NOMO-1 treated with dmso at 0.1 percent for 144 hours (cell line): ENCODE data around the gene CA5A.
"Not testable (repeated sequence)": the region's sequence is repeated elsewhere in the genome, so short reads cannot be mapped to it uniquely, and the experiment has no call there.

Source experiments
- DNase-seq: peaks from one replicate; lab custom pipeline; 2025; ENCODE audit not compliant: unreplicated experiment; lab: John Stamatoyannopoulos, UW

The CA5A gene

GRCh38 chr16:87936375-87937230 lies at the start of gene CA5A:
TSS of gene CA5A (minus strand) at chr16:87936529. CDS start at chr16:87936450, 79 bp downstream.
- DNase-seq: no peak

GRCh38 chr16:87985493-87985892 lies 49.2 kb upstream of the CA5A start:
- not testable (repeated sequence) for DNase-seq

- DNase-seq: no peak
These were observed 48.4 kb upstream of the CA5A start for GRCh38 chr16:87984632-87985267.

GRCh38 chr16:87984180-87984579 lies 47.9 kb upstream of the CA5A start:
- DNase-seq: not testable (repeated sequence)

GRCh38 chr16:87983737-87984097 lies 47.4 kb upstream of the CA5A start:
- not testable (repeated sequence) for DNase-seq

GRCh38 chr16:87983072-87983736 lies 46.9 kb upstream of the CA5A start:
- DNase-seq: not testable (repeated sequence)

- no peak for DNase-seq
These were observed 46.3 kb upstream of the CA5A start for GRCh38 chr16:87982581-87983041.

GRCh38 chr16:87981376-87981775 lies 45.0 kb upstream of the CA5A start:
- not testable (repeated sequence) for DNase-seq

- DNase-seq: not testable (repeated sequence)
These were observed 43.7 kb upstream of the CA5A start for GRCh38 chr16:87979911-87980630.

GRCh38 chr16:87979352-87979751 lies 43.0 kb upstream of the CA5A start:
- DNase-seq: no peak

GRCh38 chr16:87978127-87978526 lies 41.8 kb upstream of the CA5A start:
- no peak for DNase-seq

- no peak for DNase-seq
These were observed 40.3 kb upstream of the CA5A start for GRCh38 chr16:87976665-87977064.

- no peak for DNase-seq
These were observed 37.8 kb upstream of the CA5A start for GRCh38 chr16:87974178-87974577.

GRCh38 chr16:87973717-87974116 lies 37.4 kb upstream of the CA5A start:
- DNase-seq: no peak

GRCh38 chr16:87971933-87972332 lies 35.6 kb upstream of the CA5A start:
- DNase-seq: no peak

- DNase-seq: no peak
These were observed 33.9 kb upstream of the CA5A start for GRCh38 chr16:87970186-87970585.

GRCh38 chr16:87968541-87968940 lies 32.2 kb upstream of the CA5A start:
- no peak for DNase-seq

GRCh38 chr16:87966685-87967185 lies 30.4 kb upstream of the CA5A start:
- DNase-seq: no peak

- DNase-seq: no peak
These were observed 29.8 kb upstream of the CA5A start for GRCh38 chr16:87966064-87966645.

- no peak for DNase-seq
These were observed 29.1 kb upstream of the CA5A start for GRCh38 chr16:87965417-87965816.
